Fibroblast of lung (primary cell): ENCODE results near the gene SMG6.

ENCODE experiments used
- EZH2 ChIP-seq: IDR thresholded peaks from 2 replicates; pipeline ENCODE4 v1.5.1; 2012; ENCODE audit warnings: low read length, control low read depth, mild to moderate bottlenecking; ENCODE audit errors: missing control alignments
- TF ChIP-seq, protein P1 (sequence below), 2 donors: IDR thresholded peaks in 1 of 2; conservative IDR thresholded peaks in 1 of 2; 1 replicate in 1 of 2; 2 replicates in 1 of 2; pipeline ENCODE4 v1.5.1; 2011 to 2012; ENCODE audit warnings: low read length in 2 of 2, control low read depth in 1 of 2, inconsistent platforms in 1 of 2, low read depth in 1 of 2, mild to moderate bottlenecking in 1 of 2

DNA sequence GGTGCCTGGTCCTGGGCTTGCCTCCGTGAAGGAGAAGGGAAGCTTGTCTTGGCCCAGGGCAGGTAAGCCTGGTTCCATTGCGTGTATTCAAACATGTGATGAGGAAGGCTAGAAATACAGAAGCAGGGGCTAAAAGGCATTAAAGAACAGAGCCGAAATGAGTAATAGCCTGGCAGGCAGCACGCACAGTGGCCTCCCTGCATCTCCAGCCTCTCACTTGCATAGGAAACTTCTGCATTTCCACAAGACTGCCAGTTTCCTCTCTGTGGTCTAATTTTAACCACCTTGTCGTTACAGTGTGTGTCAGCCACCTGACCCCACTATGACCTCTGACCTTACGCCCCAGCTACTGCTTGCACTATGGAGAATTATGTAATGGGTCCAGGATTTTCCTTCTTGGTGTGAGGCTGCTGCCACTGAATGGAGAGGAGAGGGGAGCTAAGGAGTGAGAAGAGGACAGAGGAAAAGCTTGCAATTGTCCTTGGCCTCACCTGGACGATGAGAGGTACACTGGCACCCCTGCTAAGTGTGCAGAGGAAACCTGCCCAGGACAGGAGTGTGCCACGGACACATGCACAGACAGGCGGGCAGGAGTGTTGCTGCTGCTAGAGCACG is 215.9 kb downstream of the SMG6 start:
- TF ChIP-seq, protein P1, sequence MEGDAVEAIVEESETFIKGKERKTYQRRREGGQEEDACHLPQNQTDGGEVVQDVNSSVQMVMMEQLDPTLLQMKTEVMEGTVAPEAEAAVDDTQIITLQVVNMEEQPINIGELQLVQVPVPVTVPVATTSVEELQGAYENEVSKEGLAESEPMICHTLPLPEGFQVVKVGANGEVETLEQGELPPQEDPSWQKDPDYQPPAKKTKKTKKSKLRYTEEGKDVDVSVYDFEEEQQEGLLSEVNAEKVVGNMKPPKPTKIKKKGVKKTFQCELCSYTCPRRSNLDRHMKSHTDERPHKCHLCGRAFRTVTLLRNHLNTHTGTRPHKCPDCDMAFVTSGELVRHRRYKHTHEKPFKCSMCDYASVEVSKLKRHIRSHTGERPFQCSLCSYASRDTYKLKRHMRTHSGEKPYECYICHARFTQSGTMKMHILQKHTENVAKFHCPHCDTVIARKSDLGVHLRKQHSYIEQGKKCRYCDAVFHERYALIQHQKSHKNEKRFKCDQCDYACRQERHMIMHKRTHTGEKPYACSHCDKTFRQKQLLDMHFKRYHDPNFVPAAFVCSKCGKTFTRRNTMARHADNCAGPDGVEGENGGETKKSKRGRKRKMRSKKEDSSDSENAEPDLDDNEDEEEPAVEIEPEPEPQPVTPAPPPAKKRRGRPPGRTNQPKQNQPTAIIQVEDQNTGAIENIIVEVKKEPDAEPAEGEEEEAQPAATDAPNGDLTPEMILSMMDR (conservative IDR thresholded peaks at IDR 0.05 in 1 of 2, IDR thresholded peaks at IDR 0.05 in 1 of 2; ENCODE audit: low read depth in 1 of 2, low read length in 2 of 2), result no peak
- TF ChIP-seq EZH2, result no peak
